HepG2 (cell line): ENCODE measurements around the gene TMEM107. TPM values are rescaled to one million over a fixed set of nuclear protein-coding genes. Genes with fewer than 3 reads are reported as not detected.

Experiments used
- CBX5 ChIP-seq: sonication (generic); formaldehyde crosslinking; IDR thresholded peaks from 2 replicates; pipeline ENCODE4 v1.4.0; 2020; ENCODE audit warnings: missing genetic modification reagents, borderline replicate concordance
- CENPX ChIP-seq: sonication (generic); formaldehyde crosslinking; IDR thresholded peaks from 2 replicates; pipeline ENCODE4 v1.9.0; 2021; ENCODE audit warnings: mild to moderate bottlenecking, missing genetic modification reagents, moderate library complexity
- DMAP1 ChIP-seq: IDR thresholded peaks from 2 replicates; pipeline ENCODE4 v1.6.1; 2016
- DNMT1 ChIP-seq: sonication (generic); formaldehyde crosslinking; IDR thresholded peaks from 2 replicates; pipeline ENCODE4 v1.5.1; 2020; ENCODE audit warnings: mild to moderate bottlenecking, missing genetic modification reagents
- GZF1 ChIP-seq: sonication (generic); formaldehyde crosslinking; IDR thresholded peaks from 2 replicates; pipeline ENCODE4 v1.5.1; 2020; ENCODE audit warnings: mild to moderate bottlenecking, missing genetic modification reagents
- HNRNPK ChIP-seq: fragments of 200-400 bp; formaldehyde crosslinking; IDR thresholded peaks from 2 replicates; pipeline ENCODE4 v1.6.1; 2018; ENCODE audit warnings: low read length, low read depth, moderate library complexity, mild to moderate bottlenecking; ENCODE audit not compliant: poor library complexity, severe bottlenecking
- HOXD1 ChIP-seq: sonication (generic); formaldehyde crosslinking; IDR thresholded peaks from 2 replicates; pipeline ENCODE4 v1.5.0; 2020; ENCODE audit warnings: missing genetic modification reagents
- JUND ChIP-seq: sonication (generic); formaldehyde crosslinking; IDR thresholded peaks from 2 replicates; pipeline ENCODE4 v1.8.0; 2022; ENCODE audit warnings: mild to moderate bottlenecking, missing genetic modification reagents
- SP5 ChIP-seq: IDR thresholded peaks from 2 replicates; pipeline ENCODE4 v1.6.1; 2016; ENCODE audit warnings: low read depth, borderline replicate concordance
- SSRP1 ChIP-seq: IDR thresholded peaks from 2 replicates; pipeline ENCODE4 v1.6.1; 2016; ENCODE audit warnings: control low read depth
- ZNF264 ChIP-seq: sonication (generic); formaldehyde crosslinking; IDR thresholded peaks from 2 replicates; pipeline ENCODE4 v1.4.0; 2020; ENCODE audit warnings: missing genetic modification reagents
- ZNF354B ChIP-seq: sonication (generic); formaldehyde crosslinking; IDR thresholded peaks from 2 replicates; pipeline ENCODE4 v1.8.0; 2022; ENCODE audit warnings: mild to moderate bottlenecking, missing genetic modification reagents
- polyA plus RNA-seq, 8 experiments: library from polyadenylated mRNA; depleted of rRNA in 3 of 8; stranded (reverse) in 7 of 8; unstranded in 1 of 8; fragments of >200 nt; fragmentation: Illumina TruSeq in 4 of 8; extraction: Trizol in 4 of 8; gene quantifications; 2 replicates each; pipeline versions ENCODE4 v1.2.1 to v1.2.3, GENCODE V29; 2011 to 2016; ENCODE audit warnings: low read depth in 4 of 8, missing spikeins in 1 of 8, mixed read lengths in 1 of 8; ENCODE audit not compliant: insufficient read depth in 1 of 8
- total RNA-seq, 5 experiments: library from RNA; depleted of rRNA; stranded (reverse); fragments of >200 nt; fragmentation: Illumina TruSeq; extraction: Trizol; gene quantifications; 2 replicates each; pipeline ENCODE4 v1.2.3, GENCODE V29; 2016; ENCODE audit warnings: low read depth in 1 of 5
- TF ChIP-seq, protein P1 (sequence below): sonication (generic); formaldehyde crosslinking; IDR thresholded peaks from 2 replicates; pipeline ENCODE4 v1.9.0; 2021; ENCODE audit warnings: mild to moderate bottlenecking, missing genetic modification reagents
- TF ChIP-seq, protein P2 (sequence below): sonication (generic); formaldehyde crosslinking; IDR thresholded peaks from 2 replicates; pipeline ENCODE4 v1.5.0; 2020; ENCODE audit warnings: mild to moderate bottlenecking, low read depth, missing genetic modification reagents, borderline replicate concordance
- TF ChIP-seq, protein P3 (sequence below): sonication (generic); formaldehyde crosslinking; IDR thresholded peaks from 2 replicates; pipeline ENCODE4 v1.4.0; 2020; ENCODE audit warnings: missing genetic modification reagents
- TF ChIP-seq, protein P4 (sequence below): sonication (generic); formaldehyde crosslinking; IDR thresholded peaks from 2 replicates; pipeline ENCODE4 v1.4.0; 2020; ENCODE audit warnings: missing genetic modification reagents
- TF ChIP-seq, protein P5 (sequence below): sonication (generic); formaldehyde crosslinking; IDR thresholded peaks from 2 replicates; pipeline ENCODE4 v1.5.0; 2020; ENCODE audit warnings: missing genetic modification reagents

Gene TMEM107
- total and polyA plus RNA-seq, 2 of the 13 experiments (the other 11 are each of a cell fraction or from before 2014, with no cell fraction given): 7.2 to 15.3 TPM

DNA sequence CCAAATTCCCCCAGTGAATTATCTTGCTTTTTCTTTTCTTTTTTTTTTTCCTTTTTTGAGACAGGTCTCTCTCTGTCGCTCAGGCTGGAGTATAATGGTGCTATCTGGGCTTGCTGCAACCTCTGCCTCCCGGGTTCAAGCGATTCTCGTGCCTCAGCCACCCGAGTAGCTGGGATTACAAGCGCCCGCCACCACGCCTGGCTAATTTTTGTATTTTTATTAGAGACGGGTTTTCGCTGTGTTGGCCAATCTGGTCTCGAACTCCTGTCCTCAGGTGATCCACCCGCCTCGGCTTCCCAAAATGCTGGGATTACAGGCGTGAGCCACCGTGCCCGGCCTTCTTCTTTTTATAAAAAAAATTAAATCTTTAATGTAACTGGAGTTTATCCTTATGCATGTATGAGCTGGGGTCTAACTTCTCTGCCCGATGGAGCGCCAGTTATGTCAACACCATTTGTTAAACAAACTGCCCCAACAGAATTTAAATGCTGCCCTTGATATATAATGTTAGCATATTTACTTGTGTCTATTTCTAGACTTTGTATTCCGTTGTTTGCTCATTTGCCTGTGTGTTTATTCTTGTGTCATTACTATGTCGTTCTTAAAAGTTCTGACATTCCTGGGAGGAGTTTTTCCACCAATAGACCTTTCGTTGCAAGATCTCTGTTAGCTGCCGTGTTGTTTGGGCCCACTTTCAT, 34.7 kb upstream of the TMEM107 start (continued):
- TF ChIP-seq, protein P1, sequence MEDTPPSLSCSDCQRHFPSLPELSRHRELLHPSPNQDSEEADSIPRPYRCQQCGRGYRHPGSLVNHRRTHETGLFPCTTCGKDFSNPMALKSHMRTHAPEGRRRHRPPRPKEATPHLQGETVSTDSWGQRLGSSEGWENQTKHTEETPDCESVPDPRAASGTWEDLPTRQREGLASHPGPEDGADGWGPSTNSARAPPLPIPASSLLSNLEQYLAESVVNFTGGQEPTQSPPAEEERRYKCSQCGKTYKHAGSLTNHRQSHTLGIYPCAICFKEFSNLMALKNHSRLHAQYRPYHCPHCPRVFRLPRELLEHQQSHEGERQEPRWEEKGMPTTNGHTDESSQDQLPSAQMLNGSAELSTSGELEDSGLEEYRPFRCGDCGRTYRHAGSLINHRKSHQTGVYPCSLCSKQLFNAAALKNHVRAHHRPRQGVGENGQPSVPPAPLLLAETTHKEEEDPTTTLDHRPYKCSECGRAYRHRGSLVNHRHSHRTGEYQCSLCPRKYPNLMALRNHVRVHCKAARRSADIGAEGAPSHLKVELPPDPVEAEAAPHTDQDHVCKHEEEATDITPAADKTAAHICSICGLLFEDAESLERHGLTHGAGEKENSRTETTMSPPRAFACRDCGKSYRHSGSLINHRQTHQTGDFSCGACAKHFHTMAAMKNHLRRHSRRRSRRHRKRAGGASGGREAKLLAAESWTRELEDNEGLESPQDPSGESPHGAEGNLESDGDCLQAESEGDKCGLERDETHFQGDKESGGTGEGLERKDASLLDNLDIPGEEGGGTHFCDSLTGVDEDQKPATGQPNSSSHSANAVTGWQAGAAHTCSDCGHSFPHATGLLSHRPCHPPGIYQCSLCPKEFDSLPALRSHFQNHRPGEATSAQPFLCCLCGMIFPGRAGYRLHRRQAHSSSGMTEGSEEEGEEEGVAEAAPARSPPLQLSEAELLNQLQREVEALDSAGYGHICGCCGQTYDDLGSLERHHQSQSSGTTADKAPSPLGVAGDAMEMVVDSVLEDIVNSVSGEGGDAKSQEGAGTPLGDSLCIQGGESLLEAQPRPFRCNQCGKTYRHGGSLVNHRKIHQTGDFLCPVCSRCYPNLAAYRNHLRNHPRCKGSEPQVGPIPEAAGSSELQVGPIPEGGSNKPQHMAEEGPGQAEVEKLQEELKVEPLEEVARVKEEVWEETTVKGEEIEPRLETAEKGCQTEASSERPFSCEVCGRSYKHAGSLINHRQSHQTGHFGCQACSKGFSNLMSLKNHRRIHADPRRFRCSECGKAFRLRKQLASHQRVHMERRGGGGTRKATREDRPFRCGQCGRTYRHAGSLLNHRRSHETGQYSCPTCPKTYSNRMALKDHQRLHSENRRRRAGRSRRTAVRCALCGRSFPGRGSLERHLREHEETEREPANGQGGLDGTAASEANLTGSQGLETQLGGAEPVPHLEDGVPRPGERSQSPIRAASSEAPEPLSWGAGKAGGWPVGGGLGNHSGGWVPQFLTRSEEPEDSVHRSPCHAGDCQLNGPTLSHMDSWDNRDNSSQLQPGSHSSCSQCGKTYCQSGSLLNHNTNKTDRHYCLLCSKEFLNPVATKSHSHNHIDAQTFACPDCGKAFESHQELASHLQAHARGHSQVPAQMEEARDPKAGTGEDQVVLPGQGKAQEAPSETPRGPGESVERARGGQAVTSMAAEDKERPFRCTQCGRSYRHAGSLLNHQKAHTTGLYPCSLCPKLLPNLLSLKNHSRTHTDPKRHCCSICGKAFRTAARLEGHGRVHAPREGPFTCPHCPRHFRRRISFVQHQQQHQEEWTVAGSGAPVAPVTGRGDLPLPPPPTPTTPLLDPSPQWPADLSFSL (CRISPR knock-in tag): no peak
- TF ChIP-seq JUND (CRISPR knock-in tag) (no peak), CBX5 (CRISPR knock-in tag) (no peak), ZNF264 (CRISPR knock-in tag) (no peak), SSRP1 (CRISPR knock-in tag) (no peak), ZNF354B (no peak), HOXD1 (CRISPR knock-in tag) (no peak), DMAP1 (CRISPR knock-in tag) (no peak; the same call in 1 of the 2 replicates), GZF1 (CRISPR knock-in tag) (no peak), DNMT1 (no peak), SP5 (CRISPR knock-in tag) (peak; percentile 95), CENPX (CRISPR knock-in tag) (no peak), HNRNPK (no peak)
- TF ChIP-seq, protein P2, sequence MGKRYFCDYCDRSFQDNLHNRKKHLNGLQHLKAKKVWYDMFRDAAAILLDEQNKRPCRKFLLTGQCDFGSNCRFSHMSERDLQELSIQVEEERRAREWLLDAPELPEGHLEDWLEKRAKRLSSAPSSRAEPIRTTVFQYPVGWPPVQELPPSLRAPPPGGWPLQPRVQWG (CRISPR knock-in tag): no peak
- TF ChIP-seq, protein P3, sequence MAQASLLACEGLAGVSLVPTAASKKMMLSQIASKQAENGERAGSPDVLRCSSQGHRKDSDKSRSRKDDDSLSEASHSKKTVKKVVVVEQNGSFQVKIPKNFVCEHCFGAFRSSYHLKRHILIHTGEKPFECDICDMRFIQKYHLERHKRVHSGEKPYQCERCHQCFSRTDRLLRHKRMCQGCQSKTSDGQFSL (CRISPR knock-in tag): no peak
- TF ChIP-seq, protein P4, sequence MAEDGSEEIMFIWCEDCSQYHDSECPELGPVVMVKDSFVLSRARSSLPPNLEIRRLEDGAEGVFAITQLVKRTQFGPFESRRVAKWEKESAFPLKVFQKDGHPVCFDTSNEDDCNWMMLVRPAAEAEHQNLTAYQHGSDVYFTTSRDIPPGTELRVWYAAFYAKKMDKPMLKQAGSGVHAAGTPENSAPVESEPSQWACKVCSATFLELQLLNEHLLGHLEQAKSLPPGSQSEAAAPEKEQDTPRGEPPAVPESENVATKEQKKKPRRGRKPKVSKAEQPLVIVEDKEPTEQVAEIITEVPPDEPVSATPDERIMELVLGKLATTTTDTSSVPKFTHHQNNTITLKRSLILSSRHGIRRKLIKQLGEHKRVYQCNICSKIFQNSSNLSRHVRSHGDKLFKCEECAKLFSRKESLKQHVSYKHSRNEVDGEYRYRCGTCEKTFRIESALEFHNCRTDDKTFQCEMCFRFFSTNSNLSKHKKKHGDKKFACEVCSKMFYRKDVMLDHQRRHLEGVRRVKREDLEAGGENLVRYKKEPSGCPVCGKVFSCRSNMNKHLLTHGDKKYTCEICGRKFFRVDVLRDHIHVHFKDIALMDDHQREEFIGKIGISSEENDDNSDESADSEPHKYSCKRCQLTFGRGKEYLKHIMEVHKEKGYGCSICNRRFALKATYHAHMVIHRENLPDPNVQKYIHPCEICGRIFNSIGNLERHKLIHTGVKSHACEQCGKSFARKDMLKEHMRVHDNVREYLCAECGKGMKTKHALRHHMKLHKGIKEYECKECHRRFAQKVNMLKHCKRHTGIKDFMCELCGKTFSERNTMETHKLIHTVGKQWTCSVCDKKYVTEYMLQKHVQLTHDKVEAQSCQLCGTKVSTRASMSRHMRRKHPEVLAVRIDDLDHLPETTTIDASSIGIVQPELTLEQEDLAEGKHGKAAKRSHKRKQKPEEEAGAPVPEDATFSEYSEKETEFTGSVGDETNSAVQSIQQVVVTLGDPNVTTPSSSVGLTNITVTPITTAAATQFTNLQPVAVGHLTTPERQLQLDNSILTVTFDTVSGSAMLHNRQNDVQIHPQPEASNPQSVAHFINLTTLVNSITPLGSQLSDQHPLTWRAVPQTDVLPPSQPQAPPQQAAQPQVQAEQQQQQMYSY (CRISPR knock-in tag): no peak
- TF ChIP-seq, protein P5, sequence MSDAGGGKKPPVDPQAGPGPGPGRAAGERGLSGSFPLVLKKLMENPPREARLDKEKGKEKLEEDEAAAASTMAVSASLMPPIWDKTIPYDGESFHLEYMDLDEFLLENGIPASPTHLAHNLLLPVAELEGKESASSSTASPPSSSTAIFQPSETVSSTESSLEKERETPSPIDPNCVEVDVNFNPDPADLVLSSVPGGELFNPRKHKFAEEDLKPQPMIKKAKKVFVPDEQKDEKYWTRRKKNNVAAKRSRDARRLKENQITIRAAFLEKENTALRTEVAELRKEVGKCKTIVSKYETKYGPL (CRISPR knock-in tag): no peak
